ENCODE data around the gene C19orf47.

Gene C19orf47

DNA sequence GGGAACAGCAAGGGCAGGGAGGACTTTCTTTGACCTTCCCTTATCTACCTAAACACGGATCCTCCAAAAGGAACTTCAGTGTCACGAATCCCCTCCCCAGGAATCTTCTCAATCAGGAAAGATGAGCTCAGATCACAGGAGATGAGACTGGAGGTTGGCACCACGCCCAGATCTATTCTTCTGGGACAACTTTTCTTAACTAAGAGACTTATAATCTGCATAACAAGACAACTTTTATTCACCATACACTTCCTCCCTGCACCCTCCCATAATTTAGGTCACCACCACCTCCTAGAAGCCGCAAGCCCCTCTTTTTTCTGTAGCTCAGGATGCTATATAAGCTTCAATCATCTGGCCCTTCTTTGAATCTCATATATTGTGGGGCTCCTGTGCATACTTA lies 43.9 kb downstream of the C19orf47 start:
- no peak overlapping the region for H3K4me3 ChIP-seq (ENCODE audit: low read length)
- DNase-seq (ENCODE audit: low read depth), result no peak
- TF ChIP-seq, protein P1, sequence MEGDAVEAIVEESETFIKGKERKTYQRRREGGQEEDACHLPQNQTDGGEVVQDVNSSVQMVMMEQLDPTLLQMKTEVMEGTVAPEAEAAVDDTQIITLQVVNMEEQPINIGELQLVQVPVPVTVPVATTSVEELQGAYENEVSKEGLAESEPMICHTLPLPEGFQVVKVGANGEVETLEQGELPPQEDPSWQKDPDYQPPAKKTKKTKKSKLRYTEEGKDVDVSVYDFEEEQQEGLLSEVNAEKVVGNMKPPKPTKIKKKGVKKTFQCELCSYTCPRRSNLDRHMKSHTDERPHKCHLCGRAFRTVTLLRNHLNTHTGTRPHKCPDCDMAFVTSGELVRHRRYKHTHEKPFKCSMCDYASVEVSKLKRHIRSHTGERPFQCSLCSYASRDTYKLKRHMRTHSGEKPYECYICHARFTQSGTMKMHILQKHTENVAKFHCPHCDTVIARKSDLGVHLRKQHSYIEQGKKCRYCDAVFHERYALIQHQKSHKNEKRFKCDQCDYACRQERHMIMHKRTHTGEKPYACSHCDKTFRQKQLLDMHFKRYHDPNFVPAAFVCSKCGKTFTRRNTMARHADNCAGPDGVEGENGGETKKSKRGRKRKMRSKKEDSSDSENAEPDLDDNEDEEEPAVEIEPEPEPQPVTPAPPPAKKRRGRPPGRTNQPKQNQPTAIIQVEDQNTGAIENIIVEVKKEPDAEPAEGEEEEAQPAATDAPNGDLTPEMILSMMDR (IDR thresholded peaks at IDR 0.05; ENCODE audit: insufficient read depth, low read depth, low read length, missing control alignments), result no peak

DNA sequence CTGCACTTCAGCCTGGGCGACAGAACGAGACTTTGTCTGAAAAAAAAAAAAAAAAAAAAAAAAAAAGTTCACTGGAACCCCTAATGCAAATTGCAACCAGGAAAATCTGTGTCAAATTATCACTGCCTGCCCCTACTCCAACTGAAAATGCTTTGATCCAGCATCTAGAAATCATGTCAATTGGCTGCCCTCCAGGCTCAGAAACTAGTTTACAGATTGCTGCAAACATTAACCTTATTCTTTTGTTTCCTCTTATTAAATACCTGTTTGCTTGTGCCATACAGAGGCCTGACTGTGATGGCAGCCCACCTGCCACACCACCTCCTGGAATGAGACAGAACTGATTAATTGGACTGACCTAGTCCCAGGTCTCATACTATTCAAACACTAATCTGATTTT lies 44.4 kb downstream of the C19orf47 start:
- H3K4me3 ChIP-seq (ENCODE audit: low read length), result no peak overlapping the region
- TF ChIP-seq, protein P1 (IDR thresholded peaks at IDR 0.05; ENCODE audit: insufficient read depth, low read depth, low read length, missing control alignments), result no peak
- no peak for DNase-seq (ENCODE audit: low read depth)

DNA sequence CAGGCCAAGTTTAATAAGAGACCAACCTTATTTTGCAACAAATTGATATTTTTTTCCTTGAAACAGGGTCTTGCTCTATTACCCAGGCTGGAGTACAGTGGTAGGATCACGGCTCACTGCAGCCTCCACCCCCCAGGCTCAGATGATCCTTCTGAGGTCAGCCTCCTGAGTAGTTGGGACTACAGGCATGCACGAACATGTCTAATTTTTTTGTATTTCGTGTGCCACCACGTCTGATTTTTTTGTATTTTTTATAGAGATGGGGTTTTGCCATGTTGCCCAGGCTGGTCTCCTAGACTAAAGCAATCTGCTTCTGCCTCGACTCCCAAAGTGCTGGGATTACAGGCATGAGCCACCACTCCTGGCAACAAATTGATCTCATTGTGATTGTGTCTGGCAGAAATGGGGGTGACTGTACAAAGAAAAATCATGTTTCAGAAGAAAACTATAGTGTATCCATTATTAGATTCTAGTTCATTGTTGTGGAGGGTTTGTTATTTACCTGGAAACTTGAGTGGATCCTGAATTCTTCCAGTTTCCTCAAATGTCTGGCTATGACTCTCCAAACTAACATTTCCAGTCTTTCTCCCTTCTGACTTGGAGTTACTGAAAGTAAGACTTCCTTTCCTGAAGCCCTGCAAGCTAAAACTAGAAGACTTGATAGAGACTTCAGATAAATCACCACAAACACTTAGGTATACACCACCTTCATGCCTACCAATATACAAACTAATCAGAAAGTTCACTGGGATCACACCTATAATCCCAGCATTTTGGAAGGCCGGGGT lies 45.8 kb downstream of the C19orf47 start:
- no peak overlapping the region for H3K4me3 ChIP-seq (ENCODE audit: low read length)
- DNase-seq (ENCODE audit: low read depth), result peak; percentile 85
- TF ChIP-seq, protein P1 (IDR thresholded peaks at IDR 0.05; ENCODE audit: insufficient read depth, low read depth, low read length, missing control alignments), result no peak

- DNase-seq (ENCODE audit: low read depth), result no peak
- H3K4me3 ChIP-seq (ENCODE audit: low read length), result no peak overlapping the region
- TF ChIP-seq, protein P1 (IDR thresholded peaks at IDR 0.05; ENCODE audit: insufficient read depth, low read depth, low read length, missing control alignments), result no peak
Measured at GRCh38 chr19:40300668-40301067, 47.5 kb downstream of the C19orf47 start.

- TF ChIP-seq, protein P1 (IDR thresholded peaks at IDR 0.05; ENCODE audit: insufficient read depth, low read depth, low read length, missing control alignments), result no peak
- no peak for DNase-seq (ENCODE audit: low read depth)
Measured at GRCh38 chr19:40298026-40298425, 50.2 kb downstream of the C19orf47 start.

GRCh38 chr19:40294560-40294959 lies 53.6 kb downstream of the C19orf47 start:
- TF ChIP-seq, protein P1 (IDR thresholded peaks at IDR 0.05; ENCODE audit: insufficient read depth, low read depth, low read length, missing control alignments), result no peak
- no peak for DNase-seq (ENCODE audit: low read depth)
- H3K4me3 ChIP-seq (ENCODE audit: low read length), result no peak overlapping the region

More at GRCh38 chr19:40298026-40298425, 50.2 kb downstream of the C19orf47 start:
- H3K4me3 ChIP-seq (ENCODE audit: low read length), result no peak overlapping the region

DNA sequence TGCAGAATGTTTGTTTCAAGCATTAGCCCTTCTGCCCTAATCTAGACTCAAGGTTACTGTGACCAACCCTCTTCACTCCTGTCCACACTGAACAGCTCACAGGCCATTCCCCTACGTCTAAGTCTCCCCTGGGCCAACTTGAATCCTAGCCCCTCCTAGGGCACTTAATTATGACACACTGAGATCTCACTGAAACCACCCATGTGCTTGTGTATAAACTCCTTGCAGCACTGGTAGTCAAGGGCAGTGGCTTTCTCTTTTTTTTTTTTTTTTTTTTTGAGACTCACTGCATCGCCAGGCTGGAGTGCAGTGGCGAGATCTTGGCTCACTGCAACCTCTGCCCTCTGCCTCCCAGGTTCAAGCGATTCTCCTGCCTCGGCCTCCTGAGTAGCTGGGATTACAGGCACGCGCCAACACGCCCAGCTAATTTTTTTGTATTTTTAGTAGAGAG lies 61.2 kb downstream of the C19orf47 start:
- TF ChIP-seq, protein P1 (IDR thresholded peaks at IDR 0.05; ENCODE audit: insufficient read depth, low read depth, low read length, missing control alignments), result no peak
- no peak for DNase-seq (ENCODE audit: low read depth)
- H3K4me3 ChIP-seq (ENCODE audit: low read length), result no peak overlapping the region
